Measurements from ENCODE around the gene PRDM5.

Gene PRDM5

DNA sequence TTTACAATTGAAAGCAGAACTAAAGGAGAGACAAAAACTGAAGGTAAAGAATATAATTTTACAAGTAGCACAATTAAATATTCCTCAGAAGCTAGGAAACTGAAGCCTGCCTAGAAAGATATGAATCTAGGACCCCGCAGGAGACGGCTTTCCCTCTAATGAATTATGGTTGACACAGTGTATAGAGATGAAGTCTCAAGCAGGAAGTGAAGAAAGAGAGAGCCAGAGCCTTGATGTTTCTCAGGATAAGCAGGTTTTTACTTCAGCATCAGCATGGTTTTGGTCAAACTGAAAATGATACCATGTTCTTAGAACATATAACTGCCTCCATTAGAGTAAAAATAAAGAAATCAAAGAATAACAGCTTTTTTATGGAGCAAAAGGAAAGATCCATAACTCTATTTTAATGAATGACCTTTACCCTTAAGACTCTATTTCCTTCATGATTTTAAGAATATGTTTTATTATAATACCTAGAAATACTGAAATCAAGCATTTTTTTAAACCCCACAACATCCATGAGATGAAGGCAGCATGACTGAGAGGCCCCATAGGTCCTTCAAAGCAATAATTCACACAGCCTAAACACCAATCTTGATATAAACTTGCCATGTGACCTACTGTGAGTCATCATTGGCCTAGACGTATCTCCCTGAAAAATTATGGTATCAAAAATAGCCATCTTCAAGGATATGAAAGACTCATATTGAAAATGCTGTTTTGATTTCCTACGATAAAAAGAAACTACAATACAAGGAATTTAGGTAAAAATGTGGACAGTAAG is 193.4 kb downstream of the PRDM5 start:
- H3K79me1 ChIP-seq (ENCODE audit: low read length) = no peaks in the 10 kb centered on the region
- no peak overlapping the region for H3K4ac ChIP-seq (ENCODE audit: low read depth, low read length)
- no peak overlapping the region for H3K27ac ChIP-seq (ENCODE audit: low read depth, low read length)
- H3K9ac ChIP-seq (ENCODE audit: low read length) = no peak overlapping the region
- no peak overlapping the region for H4K5ac ChIP-seq (ENCODE audit: low read length)
- H3K23ac ChIP-seq (ENCODE audit: low read length) = no peak overlapping the region
- H2BK120ac ChIP-seq (ENCODE audit: low read depth, low read length) = no peak overlapping the region
- H3K18ac ChIP-seq (ENCODE audit: low read length) = no peak overlapping the region
- H2AK5ac ChIP-seq (ENCODE audit: low read length) = no peak overlapping the region
- no peak overlapping the region for H2BK15ac ChIP-seq (replicated peaks; ENCODE audit: low read depth)
- no peak overlapping the region for H3K4me3 ChIP-seq (ENCODE audit: low read length)
- H3K27me3 ChIP-seq (ENCODE audit: insufficient read depth, low read length, poor library complexity) = no peaks in the 10 kb centered on the region
- H3K4me1 ChIP-seq (ENCODE audit: control insufficient read depth, low read depth, low read length) = no peaks in the 10 kb centered on the region
- DNase-seq = no peak
- H4K8ac ChIP-seq (ENCODE audit: low read depth, low read length) = no peak overlapping the region
- H3K4me2 ChIP-seq (ENCODE audit: low read length) = no peak overlapping the region
- no peak overlapping the region for H2BK5ac ChIP-seq (ENCODE audit: low read length)
- no peaks in the 10 kb centered on the region for H3K36me3 ChIP-seq (ENCODE audit: control insufficient read depth, insufficient read depth, low read length)
- WGBS (ENCODE audit: extremely low coverage, insufficient coverage, low lambda C conversion rate) = no CpG with 5 or more reads among the region's 4 CpGs
- H3K79me2 ChIP-seq (ENCODE audit: control insufficient read depth, insufficient read depth, low read length) = no peaks in the 10 kb centered on the region
- H3K56ac ChIP-seq (ENCODE audit: low read length) = no peak overlapping the region

GRCh38 chr4:120725639-120726580 is 196.6 kb downstream of the PRDM5 start:
- Histone ChIP-seq H3K23ac (ENCODE audit: low read length) (no peak overlapping the region), H3K9ac (ENCODE audit: low read length) (no peak overlapping the region), H2AK5ac (ENCODE audit: low read length) (no peak overlapping the region)

GRCh38 chr4:120724656-120725055 is 197.9 kb downstream of the PRDM5 start:
- no peaks in the 10 kb centered on the region for H3K27me3 ChIP-seq (ENCODE audit: insufficient read depth, low read length, poor library complexity)
- no peak overlapping the region for H3K4me2 ChIP-seq (ENCODE audit: low read length)
- H4K8ac ChIP-seq (ENCODE audit: low read depth, low read length) = no peak overlapping the region
- DNase-seq = no peak
- WGBS (ENCODE audit: extremely low coverage, insufficient coverage, low lambda C conversion rate) = no CpG with 5 or more reads among the region's 2 CpGs
- no peak overlapping the region for H3K9ac ChIP-seq (ENCODE audit: low read length)
- peaks cover 4% of the 10 kb centered on the region for H3K4me1 ChIP-seq (ENCODE audit: control insufficient read depth, low read depth, low read length)
- H3K79me1 ChIP-seq (ENCODE audit: low read length) = no peaks in the 10 kb centered on the region
- no peak overlapping the region for H2BK15ac ChIP-seq (replicated peaks; ENCODE audit: low read depth)
- no peak overlapping the region for H3K4ac ChIP-seq (ENCODE audit: low read depth, low read length)
- no peak overlapping the region for H3K4me3 ChIP-seq (ENCODE audit: low read length)
- H2BK120ac ChIP-seq (ENCODE audit: low read depth, low read length) = no peak overlapping the region
- no peak overlapping the region for H2AK5ac ChIP-seq (ENCODE audit: low read length)
- no peaks in the 10 kb centered on the region for H3K36me3 ChIP-seq (ENCODE audit: control insufficient read depth, insufficient read depth, low read length)
- no peak overlapping the region for H3K27ac ChIP-seq (ENCODE audit: low read depth, low read length)
- no peak overlapping the region for H3K18ac ChIP-seq (ENCODE audit: low read length)
- no peaks in the 10 kb centered on the region for H3K79me2 ChIP-seq (ENCODE audit: control insufficient read depth, insufficient read depth, low read length)
- H4K5ac ChIP-seq (ENCODE audit: low read length) = no peak overlapping the region
- no peak overlapping the region for H2BK5ac ChIP-seq (ENCODE audit: low read length)
- H3K56ac ChIP-seq (ENCODE audit: low read length) = no peak overlapping the region
- no peak overlapping the region for H3K23ac ChIP-seq (ENCODE audit: low read length)

More at GRCh38 chr4:120725639-120726580, 196.6 kb downstream of the PRDM5 start:
- H2BK120ac ChIP-seq (ENCODE audit: low read depth, low read length) = no peak overlapping the region
- no peaks in the 10 kb centered on the region for H3K79me2 ChIP-seq (ENCODE audit: control insufficient read depth, insufficient read depth, low read length)
- no peak overlapping the region for H3K4me3 ChIP-seq (ENCODE audit: low read length)
- whole genome bisulfite sequencing (ENCODE audit: extremely low coverage, insufficient coverage, low lambda C conversion rate) = no CpG with 5 or more reads among the region's 6 CpGs
- H3K56ac ChIP-seq (ENCODE audit: low read length) = no peak overlapping the region
- H2BK15ac ChIP-seq (replicated peaks; ENCODE audit: low read depth) = no peak overlapping the region
- H3K18ac ChIP-seq (ENCODE audit: low read length) = no peak overlapping the region
- H3K27ac ChIP-seq (ENCODE audit: low read depth, low read length) = no peak overlapping the region
- no peak overlapping the region for H4K8ac ChIP-seq (ENCODE audit: low read depth, low read length)
- no peak overlapping the region for H3K4me2 ChIP-seq (ENCODE audit: low read length)
- no peak overlapping the region for H4K5ac ChIP-seq (ENCODE audit: low read length)
- H3K4ac ChIP-seq (ENCODE audit: low read depth, low read length) = no peak overlapping the region
- H3K36me3 ChIP-seq (ENCODE audit: control insufficient read depth, insufficient read depth, low read length) = no peaks in the 10 kb centered on the region
- DNase-seq = peak; percentile 67
- no peak overlapping the region for H2BK5ac ChIP-seq (ENCODE audit: low read length)
- H3K4me1 ChIP-seq (ENCODE audit: control insufficient read depth, low read depth, low read length) = peaks cover 4% of the 10 kb centered on the region
- H3K79me1 ChIP-seq (ENCODE audit: low read length) = no peaks in the 10 kb centered on the region
- no peaks in the 10 kb centered on the region for H3K27me3 ChIP-seq (ENCODE audit: insufficient read depth, low read length, poor library complexity)

GRCh38 chr4:120723986-120724385 is 198.5 kb downstream of the PRDM5 start:
- DNase-seq = no peak

DNA sequence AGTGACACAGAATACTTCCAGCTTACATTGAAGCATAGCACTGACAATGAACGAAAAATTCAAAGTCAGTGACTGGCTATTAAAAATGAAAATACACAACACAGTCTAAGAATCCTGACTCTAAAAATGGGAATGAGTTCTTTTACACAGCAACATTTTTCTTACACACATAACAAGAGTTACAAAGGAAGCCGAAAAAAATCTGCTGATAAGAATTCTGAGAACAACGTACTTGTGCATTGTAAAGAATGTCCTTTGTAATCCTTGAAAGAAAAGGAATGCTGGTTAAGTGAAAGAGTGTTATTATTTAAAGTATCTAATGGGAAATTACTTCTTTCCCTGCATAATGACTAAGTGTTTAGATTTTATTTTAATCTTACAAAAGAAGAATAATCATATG is 199.4 kb downstream of the PRDM5 start:
- Histone ChIP-seq H3K79me1 (ENCODE audit: low read length) (no peaks in the 10 kb centered on the region), H3K23ac (ENCODE audit: low read length) (no peak overlapping the region), H3K27me3 (ENCODE audit: insufficient read depth, low read length, poor library complexity) (no peaks in the 10 kb centered on the region), H3K4me3 (ENCODE audit: low read length) (no peak overlapping the region), H2BK5ac (ENCODE audit: low read length) (no peak overlapping the region), H3K36me3 (ENCODE audit: control insufficient read depth, insufficient read depth, low read length) (no peaks in the 10 kb centered on the region), H3K56ac (ENCODE audit: low read length) (no peak overlapping the region), H3K4me1 (ENCODE audit: control insufficient read depth, low read depth, low read length) (peaks cover 4% of the 10 kb centered on the region), H3K4me2 (ENCODE audit: low read length) (no peak overlapping the region), H2BK15ac (replicated peaks; ENCODE audit: low read depth) (no peak overlapping the region), H2AK5ac (ENCODE audit: low read length) (no peak overlapping the region), H4K8ac (ENCODE audit: low read depth, low read length) (no peak overlapping the region), H3K79me2 (ENCODE audit: control insufficient read depth, insufficient read depth, low read length) (no peaks in the 10 kb centered on the region), H3K9ac (ENCODE audit: low read length) (no peak overlapping the region), H3K18ac (ENCODE audit: low read length) (no peak overlapping the region), H3K4ac (ENCODE audit: low read depth, low read length) (no peak overlapping the region), H4K5ac (ENCODE audit: low read length) (no peak overlapping the region), H2BK120ac (ENCODE audit: low read depth, low read length) (no peak overlapping the region), H3K27ac (ENCODE audit: low read depth, low read length) (no peak overlapping the region)
- no CpG with 5 or more reads among the region's 3 CpGs for WGBS (ENCODE audit: extremely low coverage, insufficient coverage, low lambda C conversion rate)
- no peak for DNase-seq

More at GRCh38 chr4:120723986-120724385, 198.5 kb downstream of the PRDM5 start:
- Histone ChIP-seq H2BK15ac (replicated peaks; ENCODE audit: low read depth) (no peak overlapping the region), H3K9ac (ENCODE audit: low read length) (no peak overlapping the region), H3K4ac (ENCODE audit: low read depth, low read length) (no peak overlapping the region), H2BK120ac (ENCODE audit: low read depth, low read length) (no peak overlapping the region), H3K4me3 (ENCODE audit: low read length) (no peak overlapping the region), H3K18ac (ENCODE audit: low read length) (no peak overlapping the region), H3K27ac (ENCODE audit: low read depth, low read length) (no peak overlapping the region), H2BK5ac (ENCODE audit: low read length) (no peak overlapping the region), H3K23ac (ENCODE audit: low read length) (no peak overlapping the region), H3K27me3 (ENCODE audit: insufficient read depth, low read length, poor library complexity) (no peaks in the 10 kb centered on the region), H3K56ac (ENCODE audit: low read length) (no peak overlapping the region), H4K8ac (ENCODE audit: low read depth, low read length) (no peak overlapping the region), H3K36me3 (ENCODE audit: control insufficient read depth, insufficient read depth, low read length) (no peaks in the 10 kb centered on the region), H4K5ac (ENCODE audit: low read length) (no peak overlapping the region), H3K79me1 (ENCODE audit: low read length) (no peaks in the 10 kb centered on the region), H3K4me2 (ENCODE audit: low read length) (no peak overlapping the region), H2AK5ac (ENCODE audit: low read length) (no peak overlapping the region), H3K79me2 (ENCODE audit: control insufficient read depth, insufficient read depth, low read length) (no peaks in the 10 kb centered on the region), H3K4me1 (ENCODE audit: control insufficient read depth, low read depth, low read length) (peaks cover 4% of the 10 kb centered on the region)
- WGBS (ENCODE audit: extremely low coverage, insufficient coverage, low lambda C conversion rate) = no CpG with 5 or more reads among the region's 2 CpGs
